ENCODE data around the gene EDN1. TPM values are rescaled to one million over a fixed set of nuclear protein-coding genes. Genes with fewer than 3 reads are reported as not detected.

The EDN1 gene
- total and polyA plus RNA-seq, 10 of the 15 experiments (the other 5 are each of a cell fraction or from before 2014, with no cell fraction given): 2.0 to 6.6 (median 3.1) TPM

DNA sequence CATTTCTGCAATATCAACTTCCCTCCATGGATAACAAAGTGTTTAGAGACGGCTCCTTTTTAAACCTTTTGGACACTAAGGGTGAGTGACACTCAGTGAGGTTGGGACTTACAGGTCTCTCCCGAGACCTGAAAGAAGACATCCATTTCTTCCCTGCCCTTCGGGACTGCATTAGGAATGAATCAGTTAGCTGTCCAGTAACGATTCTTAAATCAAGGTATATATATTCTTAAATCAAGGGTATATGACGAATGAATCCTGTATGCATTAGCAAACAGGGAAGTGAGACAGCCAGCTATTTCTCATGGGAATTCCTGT lies 52.9 kb downstream of the EDN1 start:
- no peaks in the 10 kb centered on the region for H3K9me3 ChIP-seq (replicated peaks; ENCODE audit: control insufficient read depth, insufficient read depth, low read length)
- SMC1A ChIA-PET (ENCODE audit: uncharacterized antibody, unreplicated experiment): interaction anchor here (0.5 to 4.1 kb wide), 8 partner anchors 11 to 43 kb away, joined by 3 to 21 read pairs (median 4); no protein-coding TSS in a partner anchor
- no peak overlapping the region for H3K4me3 ChIP-seq
- no peak overlapping the region for H3K9ac ChIP-seq (ENCODE audit: control insufficient read depth, insufficient read depth, low read length)
- no TSS peak for BruUV-seq (replicated peaks)
- no peak for FAIRE-seq
- POLR2A ChIA-PET: interaction anchor here (2.1 to 2.3 kb wide), 2 partner anchors 16 to 19 kb away, joined by 5 to 7 read pairs; no protein-coding TSS in a partner anchor
- DNase-seq (ENCODE audit: low read depth, low spot score): no peak
- no peaks in the 10 kb centered on the region for H4K20me1 ChIP-seq (ENCODE audit: control insufficient read depth, insufficient read depth)
- no peaks in the 10 kb centered on the region for H3K79me2 ChIP-seq (ENCODE audit: control insufficient read depth, insufficient read depth, low read length)
- no peak for ATAC-seq
- H3K36me3 ChIP-seq (ENCODE audit: control insufficient read depth in 2 of 2, insufficient read depth in 2 of 2, low read length in 1 of 2): no peaks in the 10 kb centered on the region
- RAD21 ChIA-PET (ENCODE audit: unreplicated experiment): interaction anchor here (1.1 to 2.9 kb wide), 5 partner anchors 8 to 26 kb away, joined by 4 to 13 read pairs (median 6); no protein-coding TSS in a partner anchor
- no peak overlapping the region for H2AFZ ChIP-seq (ENCODE audit: control insufficient read depth, low read depth, low read length)
- H3K4me2 ChIP-seq (ENCODE audit: control insufficient read depth, insufficient read depth): no peak overlapping the region
- H3K27ac ChIP-seq (ENCODE audit: control insufficient read depth, insufficient read depth): no peak overlapping the region
- in situ Hi-C loops (cut with MboI) (no loop called here), intact Hi-C loops (cut with micrococcal nuclease; ENCODE audit: unreplicated experiment) (no loop called here)
- H3K27me3 ChIP-seq (replicated peaks in 1 of 2; ENCODE audit: control insufficient read depth in 2 of 2, insufficient read depth in 2 of 2, low read length in 1 of 2): no peaks in the 10 kb centered on the region
- CTCF ChIA-PET: interaction anchor here (0.9 to 1.0 kb wide), 2 partner anchors 8 to 19 kb away, joined by 3 read pairs; no protein-coding TSS in a partner anchor
- no peak for TF ChIP-seq ZNF384 (IDR thresholded peaks at IDR 0.05; ENCODE audit: borderline replicate concordance, low read depth, low read length)
- peak; percentile 26; the same call in 1 of the 2 replicates for TF ChIP-seq SPI1 (IDR thresholded peaks at IDR 0.05; ENCODE audit: borderline replicate concordance, insufficient read depth, low read depth, low read length)
- TF ChIP-seq CBX3 (IDR thresholded peaks at IDR 0.05; ENCODE audit: borderline replicate concordance, low read depth): no peak
- no peak for TF ChIP-seq MEF2A (IDR thresholded peaks at IDR 0.05; ENCODE audit: insufficient read depth, low read depth, low read length)
- TF ChIP-seq, protein P1, sequence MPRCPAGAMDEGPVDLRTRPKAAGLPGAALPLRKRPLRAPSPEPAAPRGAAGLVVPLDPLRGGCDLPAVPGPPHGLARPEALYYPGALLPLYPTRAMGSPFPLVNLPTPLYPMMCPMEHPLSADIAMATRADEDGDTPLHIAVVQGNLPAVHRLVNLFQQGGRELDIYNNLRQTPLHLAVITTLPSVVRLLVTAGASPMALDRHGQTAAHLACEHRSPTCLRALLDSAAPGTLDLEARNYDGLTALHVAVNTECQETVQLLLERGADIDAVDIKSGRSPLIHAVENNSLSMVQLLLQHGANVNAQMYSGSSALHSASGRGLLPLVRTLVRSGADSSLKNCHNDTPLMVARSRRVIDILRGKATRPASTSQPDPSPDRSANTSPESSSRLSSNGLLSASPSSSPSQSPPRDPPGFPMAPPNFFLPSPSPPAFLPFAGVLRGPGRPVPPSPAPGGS (IDR thresholded peaks at IDR 0.05; ENCODE audit: borderline replicate concordance, insufficient read depth, low read depth, low read length, poor library complexity, severe bottlenecking): no peak
- TF ChIP-seq MEF2B (IDR thresholded peaks at IDR 0.05; ENCODE audit: partially characterized antibody, poor library complexity, severe bottlenecking): peak; percentile 42
- 46% methylated on average over 5 of the region's 5 CpGs for WGBS (ENCODE audit: insufficient coverage, insufficient replicate concordance, low lambda C conversion rate, missing lambda C conversion rate)
- no peaks in the 10 kb centered on the region for H3K4me1 ChIP-seq (ENCODE audit: control insufficient read depth, insufficient read depth, low read length)
